ENCODE measurements around the gene PRKN. TPM values are rescaled to one million over a fixed set of nuclear protein-coding genes. Genes with fewer than 3 reads are reported as not detected.
"Not testable (repeated sequence)": the region's sequence is repeated elsewhere in the genome, so short reads cannot be mapped to it uniquely, and the experiment has no call there.

Gene PRKN
- total RNA-seq, 1 experiment from 2014 or later = 0.34 TPM

- Mint-ChIP-seq H3K9me3 (ENCODE audit: unreplicated experiment) (no peaks in the 10 kb centered on the region), H3K27ac (ENCODE audit: unreplicated experiment) (no peak overlapping the region), H3K4me3 (ENCODE audit: unreplicated experiment) (no peak overlapping the region), H3K4me1 (ENCODE audit: low read depth, unreplicated experiment) (no peaks in the 10 kb centered on the region), H3K36me3 (ENCODE audit: insufficient read depth, unreplicated experiment) (no peaks in the 10 kb centered on the region), H3K27me3 (ENCODE audit: insufficient read depth, unreplicated experiment) (no peaks in the 10 kb centered on the region)
- ChIA-PET POLR2A (no interaction called here), CTCF (no interaction called here)
- Histone ChIP-seq H3K4me1 (no peaks in the 10 kb centered on the region), H3K4me3 (ENCODE audit: low read depth, low read length) (no peak overlapping the region), H3K27me3 (replicated peaks; ENCODE audit: control insufficient read depth, insufficient read depth, low read length) (no peaks in the 10 kb centered on the region), H3K36me3 (ENCODE audit: control insufficient read depth, insufficient read depth, low read length) (no peaks in the 10 kb centered on the region), H3K9me3 (no peaks in the 10 kb centered on the region)
- no peak for DNase-seq
- no TSS peak for BruUV-seq (replicated peaks)
- no peak for TF ChIP-seq CTCF (IDR thresholded peaks at IDR 0.05; ENCODE audit: insufficient read depth in 1 of 2, low read depth in 1 of 2, low read length in 1 of 2, severe bottlenecking in 1 of 2, unreplicated experiment in 1 of 2)
- intact Hi-C loops (cut with micrococcal nuclease; ENCODE audit: unreplicated experiment) = no loop called here
These were observed 324.5 kb downstream of the PRKN start for GRCh38 chr6:162403031-162403430.

GRCh38 chr6:162395181-162395580, 332.4 kb downstream of the PRKN start:
- no peaks in the 10 kb centered on the region for H3K36me3 Mint-ChIP-seq (ENCODE audit: insufficient read depth, unreplicated experiment)
- DNase-seq = no peak
- ChIA-PET CTCF (no interaction called here), POLR2A (no interaction called here)
- Histone ChIP-seq H3K4me3 (ENCODE audit: low read depth, low read length) (no peak overlapping the region), H3K9me3 (no peaks in the 10 kb centered on the region), H3K27me3 (replicated peaks; ENCODE audit: control insufficient read depth, insufficient read depth, low read length) (no peaks in the 10 kb centered on the region), H3K36me3 (ENCODE audit: control insufficient read depth, insufficient read depth, low read length) (no peaks in the 10 kb centered on the region), H3K4me1 (no peaks in the 10 kb centered on the region)
- no peaks in the 10 kb centered on the region for H3K9me3 Mint-ChIP-seq (ENCODE audit: unreplicated experiment)
- TF ChIP-seq CTCF (IDR thresholded peaks at IDR 0.05; ENCODE audit: insufficient read depth in 1 of 2, low read depth in 1 of 2, low read length in 1 of 2, severe bottlenecking in 1 of 2, unreplicated experiment in 1 of 2) = no peak
- H3K4me3 Mint-ChIP-seq (ENCODE audit: unreplicated experiment) = no peak overlapping the region
- no TSS peak for BruUV-seq (replicated peaks)
- H3K4me1 Mint-ChIP-seq (ENCODE audit: low read depth, unreplicated experiment) = no peaks in the 10 kb centered on the region
- H3K27me3 Mint-ChIP-seq (ENCODE audit: insufficient read depth, unreplicated experiment) = no peaks in the 10 kb centered on the region
- intact Hi-C loops (cut with micrococcal nuclease; ENCODE audit: unreplicated experiment) = no loop called here
- no peak overlapping the region for H3K27ac Mint-ChIP-seq (ENCODE audit: unreplicated experiment)

GRCh38 chr6:162390961-162391811, 336.4 kb downstream of the PRKN start:
- CTCF ChIA-PET; intact Hi-C loops (cut with micrococcal nuclease; ENCODE audit: unreplicated experiment); H3K9me3 Mint-ChIP-seq (ENCODE audit: unreplicated experiment): not testable (repeated sequence)

More at GRCh38 chr6:162390961-162391811, 336.4 kb downstream of the PRKN start:
- H3K27me3 ChIP-seq (replicated peaks; ENCODE audit: control insufficient read depth, insufficient read depth, low read length); H3K4me3 ChIP-seq (ENCODE audit: low read depth, low read length); POLR2A ChIA-PET; H3K27me3 Mint-ChIP-seq (ENCODE audit: insufficient read depth, unreplicated experiment); H3K4me1 Mint-ChIP-seq (ENCODE audit: low read depth, unreplicated experiment); H3K4me3 Mint-ChIP-seq (ENCODE audit: unreplicated experiment); BruUV-seq (replicated peaks); DNase-seq; H3K36me3 Mint-ChIP-seq (ENCODE audit: insufficient read depth, unreplicated experiment); H3K27ac Mint-ChIP-seq (ENCODE audit: unreplicated experiment); H3K4me1 ChIP-seq; H3K36me3 ChIP-seq (ENCODE audit: control insufficient read depth, insufficient read depth, low read length); H3K9me3 ChIP-seq: not testable (repeated sequence)
